GM23248 (cell line): Measurements from ENCODE around the gene AASS. TPM values are rescaled to one million over a fixed set of nuclear protein-coding genes. Genes with fewer than 3 reads are reported as not detected.
A peak's percentile ranks its signal among the peaks of the same experiment; 100 is the strongest.

Experiments
- DNase-seq: peaks from one replicate; pipeline ENCODE4 v3.0.0-alpha.2; 2015
- H2AFZ ChIP-seq: fragments of 200-600 bp; sonication (generic); 2 replicates; pipeline ENCODE4 v1.6.1; 2016; ENCODE audit warnings: antibody characterized with exemption
- H3F3A ChIP-seq: fragments of 200-600 bp; sonication (generic); 2 replicates; pipeline ENCODE4 v1.6.1; 2016; ENCODE audit warnings: mild to moderate bottlenecking, antibody characterized with exemption, mixed run types; ENCODE audit not compliant: insufficient read depth
- H3K27ac ChIP-seq: fragments of 200-600 bp; sonication (generic); 2 replicates; pipeline ENCODE4 v1.5.1; 2016; ENCODE audit warnings: mild to moderate bottlenecking
- H3K27me3 ChIP-seq: fragments of 200-600 bp; sonication (generic); replicated peaks from 2 replicates; pipeline ENCODE4 v1.6.1; 2016; ENCODE audit warnings: mild to moderate bottlenecking; ENCODE audit not compliant: insufficient read depth
- H3K36me3 ChIP-seq: fragments of 200-600 bp; sonication (generic); 2 replicates; pipeline ENCODE4 v1.6.1; 2016; ENCODE audit warnings: low read depth, mild to moderate bottlenecking
- H3K4me1 ChIP-seq: fragments of 200-600 bp; sonication (generic); 2 replicates; pipeline ENCODE4 v1.6.1; 2016; ENCODE audit warnings: mild to moderate bottlenecking; ENCODE audit not compliant: insufficient read depth
- H3K4me2 ChIP-seq: fragments of 200-600 bp; sonication (generic); one replicate; pipeline ENCODE4 v1.6.1; 2016; ENCODE audit warnings: mild to moderate bottlenecking; ENCODE audit not compliant: unreplicated experiment
- H3K4me3 ChIP-seq: fragments of 200-600 bp; sonication (generic); 2 replicates; pipeline ENCODE4 v1.5.1; 2016; ENCODE audit warnings: mild to moderate bottlenecking
- H3K79me2 ChIP-seq: fragments of 200-600 bp; sonication (generic); 2 replicates; pipeline ENCODE4 v1.6.1; 2016; ENCODE audit warnings: mild to moderate bottlenecking; ENCODE audit not compliant: insufficient read depth
- H3K9ac ChIP-seq: fragments of 200-600 bp; sonication (generic); 2 replicates; pipeline ENCODE4 v1.6.1; 2016; ENCODE audit warnings: mild to moderate bottlenecking
- H3K9me2 ChIP-seq: fragments of 200-600 bp; sonication (generic); 2 replicates; pipeline ENCODE4 v1.6.1; 2016; ENCODE audit warnings: mixed run types, mild to moderate bottlenecking, moderate library complexity; ENCODE audit not compliant: insufficient read depth
- H3K9me3 ChIP-seq: fragments of 200-600 bp; sonication (generic); one replicate; pipeline ENCODE4 v1.6.1; 2017; ENCODE audit warnings: low read depth
- H4K20me1 ChIP-seq: fragments of 200-600 bp; sonication (generic); 2 replicates; pipeline ENCODE4 v1.6.0; 2016; ENCODE audit not compliant: insufficient read depth
- EZH2 ChIP-seq: fragments of 200-600 bp; sonication (generic); IDR thresholded peaks from 2 replicates; pipeline ENCODE4 v1.6.1; 2018; ENCODE audit warnings: antibody characterized with exemption, mild to moderate bottlenecking; ENCODE audit not compliant: insufficient read depth, poor library complexity, severe bottlenecking
- EZH2phosphoT487 ChIP-seq: fragments of 200-600 bp; sonication (generic); IDR thresholded peaks from 2 replicates; pipeline ENCODE4 v1.6.1; 2018; ENCODE audit warnings: antibody characterized with exemption, moderate library complexity, mild to moderate bottlenecking, low read depth; ENCODE audit not compliant: insufficient read depth
- WGBS, 2 experiments: methylation state at CpG; one replicate each; pipeline ENCODE4 v1.1.6; 2015 to 2017; ENCODE audit warnings: low lambda C conversion rate in 2 of 2, low coverage in 1 of 2; ENCODE audit errors: missing lambda C conversion rate in 2 of 2; 5-methylcytosine and 5-hydroxymethylcytosine counted together
- in situ Hi-C: fragments of 300-500 bp; cut with MboI; formaldehyde crosslinking; loops from 2 replicates; pipeline ENCODE4 v1.15.0; 2020
- polyA plus RNA-seq: library from polyadenylated mRNA; unstranded; fragments of >200 nt; fragmentation: Nextera tagmentation; extraction: Ambion mirVana; gene quantifications from 2 replicates; pipeline ENCODE4 v1.2.1, GENCODE V29; 2016
- total RNA-seq: library from RNA; depleted of rRNA; stranded (reverse); fragments of >200 nt; shearing (Covaris generic); gene quantifications from 2 replicates; pipeline ENCODE4 v1.2.3, GENCODE V29; 2014

Gene AASS
- total and polyA plus RNA-seq, 2 experiments from 2014 or later = 5.8 to 6.3 TPM

GRCh38 chr7:122148081-122148480 lies 4.0 kb upstream of the AASS start:
- Histone ChIP-seq H4K20me1 (no peaks in the 10 kb centered on the region), H3K9me2 (no peaks in the 10 kb centered on the region), H3K9ac (no peak overlapping the region), H2AFZ (no peak overlapping the region), H3K4me2 (no peak overlapping the region), H3K79me2 (no peaks in the 10 kb centered on the region), H3K27me3 (peaks cover 4% of the 10 kb centered on the region), H3K27ac (no peak overlapping the region), H3K36me3 (no peaks in the 10 kb centered on the region), H3F3A (no peaks in the 10 kb centered on the region), H3K4me1 (no peaks in the 10 kb centered on the region), H3K4me3 (no peak overlapping the region), H3K9me3 (no peaks in the 10 kb centered on the region)
- 30 to 31% methylated on average over 3 of the region's 3 CpGs for WGBS, 2 experiments
- no peak for DNase-seq
- TF ChIP-seq EZH2 (no peak), EZH2phosphoT487 (no peak)
- in situ Hi-C loops = no loop called here

- Histone ChIP-seq H3K4me2 (no peak overlapping the region), H3K79me2 (no peaks in the 10 kb centered on the region), H3F3A (0 out of 2 replicates have a peak, but pooled peaks cover 3% of the 10 kb centered on the region), H3K27me3 (peaks cover 4% of the 10 kb centered on the region), H3K9ac (no peak overlapping the region), H3K27ac (no peak overlapping the region), H3K4me1 (peaks cover 8% of the 10 kb centered on the region), H2AFZ (no peak overlapping the region), H3K9me3 (no peaks in the 10 kb centered on the region), H3K4me3 (no peak overlapping the region), H4K20me1 (no peaks in the 10 kb centered on the region), H3K9me2 (no peaks in the 10 kb centered on the region), H3K36me3 (no peaks in the 10 kb centered on the region)
- 57 to 59% methylated on average over 4 of the region's 4 CpGs for WGBS, 2 experiments
- no peak for TF ChIP-seq EZH2phosphoT487
- TF ChIP-seq EZH2 = no peak
- no peak for DNase-seq
- in situ Hi-C loops = no loop called here
Observed at GRCh38 chr7:122145937-122146645, 2.0 kb upstream of the AASS start.

DNA sequence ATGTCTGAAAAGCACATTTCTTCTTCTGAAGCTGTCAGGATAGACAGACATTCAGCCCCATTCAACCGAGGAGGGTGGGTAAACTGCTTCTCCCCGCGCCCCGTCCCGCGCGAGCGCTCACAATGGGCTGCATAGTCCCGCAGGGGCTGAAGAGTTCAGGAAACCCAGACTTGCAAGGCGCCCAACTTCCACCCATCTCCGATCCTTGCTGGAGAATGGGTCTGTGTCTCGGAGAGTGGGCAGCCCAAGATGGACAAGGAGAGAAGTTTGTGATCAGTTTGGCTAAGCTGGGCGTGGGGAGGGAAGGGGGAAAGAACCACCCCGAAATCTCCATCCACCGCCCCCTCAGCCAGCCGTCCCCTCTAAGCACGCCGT lies 686 bp downstream of the AASS start:
- no peaks in the 10 kb centered on the region; the same call in 1 of the 2 replicates for H3K27me3 ChIP-seq
- H3K9ac ChIP-seq = peak overlapping the region; percentile 86
- WGBS, 2 experiments = 2% methylated on average over 18 of the region's 18 CpGs
- H3K9me3 ChIP-seq = no peaks in the 10 kb centered on the region
- H3K4me3 ChIP-seq = peak overlapping the region; percentile 98
- H3K9me2 ChIP-seq = no peaks in the 10 kb centered on the region
- H3K79me2 ChIP-seq = 0 out of 2 replicates have a peak, but pooled peaks cover 3% of the 10 kb centered on the region
- H3K4me1 ChIP-seq = peaks cover 12% of the 10 kb centered on the region
- TF ChIP-seq EZH2 (no peak), EZH2phosphoT487 (no peak)
- peak; percentile 52 for DNase-seq
- no peaks in the 10 kb centered on the region for H4K20me1 ChIP-seq
- H3K4me2 ChIP-seq = peak overlapping the region; percentile 95
- no peaks in the 10 kb centered on the region for H3K36me3 ChIP-seq
- in situ Hi-C loops = no loop called here
- 0 out of 2 replicates have a peak, but pooled peaks cover 9% of the 10 kb centered on the region for H3F3A ChIP-seq
- H3K27ac ChIP-seq = peak overlapping the region; percentile 81
- peak overlapping the region; percentile 100 for H2AFZ ChIP-seq

GRCh38 chr7:122140918-122141317 lies 3.1 kb downstream of the AASS start:
- H4K20me1 ChIP-seq = no peaks in the 10 kb centered on the region
- in situ Hi-C loops = no loop called here
- no peaks in the 10 kb centered on the region for H3K36me3 ChIP-seq
- no peaks in the 10 kb centered on the region for H3K9me2 ChIP-seq
- H3K27ac ChIP-seq = no peak overlapping the region
- no peaks in the 10 kb centered on the region for H3K9me3 ChIP-seq
- H2AFZ ChIP-seq = no peak overlapping the region
- H3F3A ChIP-seq = 0 out of 2 replicates have a peak, but pooled peaks cover 9% of the 10 kb centered on the region
- H3K4me3 ChIP-seq = no peak overlapping the region
- H3K4me2 ChIP-seq = no peak overlapping the region
- H3K79me2 ChIP-seq = 0 out of 2 replicates have a peak, but pooled peaks cover 3% of the 10 kb centered on the region
- WGBS, 2 experiments = 54 to 56% methylated on average over 1 of the region's 1 CpG
- no peak for TF ChIP-seq EZH2
- TF ChIP-seq EZH2phosphoT487 = no peak
- peaks cover 24% of the 10 kb centered on the region for H3K4me1 ChIP-seq
- no peak overlapping the region for H3K9ac ChIP-seq
- peak; percentile 19 for DNase-seq
- H3K27me3 ChIP-seq = no peaks in the 10 kb centered on the region
